ACHN (cell line): ENCODE data around the gene VSX1.

ENCODE experiments used
- DNase-seq: peaks from one replicate; pipeline ENCODE4 v3.0.0-alpha.2; 2015
- in situ Hi-C: cut with HindIII; loops from 2 replicates; pipeline ENCODE4 v1.10.0; 2017; ENCODE audit warnings: low sequenced_read_pairs, low pct_ligation_motif_present, low pct_unique_long_range_greater_than_20kb

The VSX1 gene

DNA sequence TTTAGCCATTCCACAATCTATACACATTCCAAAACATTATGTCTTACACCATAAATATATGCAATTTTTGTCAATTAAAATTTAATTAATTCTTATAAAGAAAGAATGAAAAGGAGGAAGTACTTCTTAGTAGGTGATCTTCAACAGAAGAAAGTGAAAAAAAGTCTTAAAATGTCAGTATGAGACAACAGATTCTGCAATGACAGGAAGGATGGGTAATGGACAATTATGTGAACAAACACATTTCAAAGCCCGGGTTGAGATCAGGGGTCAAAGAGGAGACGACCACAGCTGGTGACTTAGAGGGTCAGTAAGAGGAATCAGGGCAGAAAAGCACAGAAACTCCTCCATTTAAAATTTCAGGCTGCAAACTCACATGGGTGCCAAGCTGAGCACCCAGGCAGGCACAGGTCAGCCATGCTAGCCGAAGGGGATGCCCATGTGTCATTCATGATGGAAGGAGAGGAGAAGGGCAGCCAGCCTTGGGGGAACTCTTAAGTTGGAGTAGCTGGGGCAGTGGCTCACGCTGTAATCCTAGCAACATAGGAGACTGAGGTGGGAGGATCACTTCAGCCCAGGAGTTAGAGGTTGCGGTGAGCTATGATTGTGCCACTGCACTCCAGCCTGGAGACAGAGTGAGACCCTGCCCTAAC, 11.0 kb downstream of the VSX1 start:
- no peak for DNase-seq
- in situ Hi-C loops: no loop called here

DNA sequence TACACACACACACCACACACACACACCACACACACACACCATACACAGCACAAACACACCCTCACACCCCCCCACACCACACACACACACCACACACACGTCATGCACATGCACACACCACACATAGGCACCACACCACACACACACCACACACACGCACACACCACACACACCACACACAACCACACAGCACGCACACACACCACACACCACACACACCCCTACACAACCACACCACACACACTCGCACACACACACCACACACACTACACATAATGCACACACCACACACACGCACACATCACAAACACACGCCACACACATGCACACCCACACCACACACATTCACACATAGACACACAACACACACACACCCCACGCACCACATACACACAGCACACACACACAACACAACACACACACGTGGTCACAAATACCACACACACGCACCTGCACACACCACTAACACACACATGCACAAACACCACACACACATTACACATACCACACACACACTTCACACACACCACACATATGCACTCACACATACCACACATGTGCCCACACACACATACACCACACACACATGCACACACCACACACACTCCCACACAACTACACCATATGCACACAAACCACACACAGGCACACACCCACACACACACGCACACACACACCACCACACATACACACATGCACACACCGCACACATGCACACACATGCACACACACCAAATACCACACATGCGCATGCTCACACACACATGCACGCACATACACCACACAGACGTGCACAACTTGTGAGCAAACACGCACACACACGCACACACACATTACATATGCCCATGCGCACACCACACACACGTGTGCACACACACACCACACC, 14.6 kb downstream of the VSX1 start:
- no peak for DNase-seq
- in situ Hi-C loops: no loop called here

DNA sequence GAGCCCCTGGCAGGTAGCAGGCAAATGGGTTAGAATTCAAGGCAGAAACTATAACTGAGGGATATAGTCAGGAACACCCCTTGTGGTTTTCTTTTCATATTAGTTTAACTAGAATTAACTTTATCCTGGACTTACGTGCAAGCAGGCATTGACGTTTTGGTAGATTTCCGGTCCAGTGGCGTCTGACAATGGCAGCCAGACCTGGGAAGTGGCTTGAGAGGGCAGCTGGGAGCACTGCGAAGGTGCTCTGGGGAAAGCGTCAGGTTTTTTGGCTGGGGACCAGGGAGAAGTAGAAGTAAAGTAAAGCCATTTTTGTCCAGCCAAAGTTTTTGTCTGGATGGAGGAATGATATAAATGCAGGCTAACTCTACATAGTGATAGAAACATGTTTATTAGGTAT, 15.6 kb downstream of the VSX1 start:
- in situ Hi-C loops: no loop called here
- DNase-seq: no peak

DNA sequence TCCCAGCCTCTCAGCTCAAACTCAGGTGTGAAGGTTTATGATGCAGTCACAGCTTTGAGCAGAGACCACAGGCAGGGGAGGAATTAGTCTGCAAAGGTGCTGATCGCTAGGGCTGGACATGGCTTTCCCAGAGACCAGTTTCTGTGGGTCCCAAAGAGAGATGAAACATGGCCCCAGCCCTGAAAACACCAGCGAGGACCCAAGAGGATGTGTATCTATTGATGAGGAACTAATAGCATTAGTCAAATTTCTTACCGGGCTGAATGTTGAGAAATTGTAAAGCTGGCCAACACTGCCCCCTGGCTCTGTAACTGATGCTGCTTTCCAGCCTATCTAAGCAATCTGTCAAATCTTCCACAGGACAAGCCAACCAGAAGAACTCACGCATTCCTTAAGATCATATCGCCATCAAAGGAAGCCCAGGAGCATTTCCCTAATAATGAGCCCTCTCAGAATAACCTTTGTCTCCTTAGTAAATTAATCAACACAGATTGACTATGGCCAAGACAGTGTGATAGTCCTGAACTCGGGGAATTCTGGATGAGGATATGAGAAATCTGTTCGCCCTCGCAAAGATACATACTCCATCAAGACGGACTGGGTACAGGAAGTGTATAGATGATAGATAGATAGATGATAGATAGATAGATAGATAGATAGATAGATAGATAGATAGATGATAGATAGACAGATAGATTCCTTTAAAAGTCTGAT, 16.2 kb downstream of the VSX1 start:
- DNase-seq: peak; percentile 46
- in situ Hi-C loops: no loop called here

DNA sequence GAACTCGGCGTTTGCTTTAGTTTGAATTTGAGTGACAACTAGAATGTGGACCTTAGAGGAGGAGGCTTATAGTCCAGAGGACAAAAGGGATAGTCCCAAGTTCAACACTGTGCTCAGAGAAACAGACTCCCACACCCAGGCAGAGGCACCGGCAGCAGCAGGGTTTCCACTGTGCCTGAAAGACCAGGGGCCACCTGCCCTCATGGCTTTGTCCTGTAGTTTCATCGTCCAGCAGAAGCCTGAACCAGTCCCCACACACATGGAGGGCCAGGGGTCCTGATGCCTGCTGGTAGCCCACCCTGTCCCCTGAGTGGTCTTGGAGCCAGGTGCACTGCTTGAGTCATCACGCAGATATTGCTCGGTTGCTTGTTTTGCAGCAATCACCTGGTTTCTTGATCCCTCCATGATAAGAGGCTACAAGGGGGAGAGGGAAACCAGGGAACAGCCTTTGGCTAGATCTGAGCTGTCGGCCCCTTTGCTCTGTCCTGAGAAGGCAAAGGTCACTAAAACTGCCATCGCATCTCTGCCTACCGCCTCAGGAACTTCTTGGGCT, 16.8 kb downstream of the VSX1 start:
- in situ Hi-C loops: no loop called here
- no peak for DNase-seq

DNA sequence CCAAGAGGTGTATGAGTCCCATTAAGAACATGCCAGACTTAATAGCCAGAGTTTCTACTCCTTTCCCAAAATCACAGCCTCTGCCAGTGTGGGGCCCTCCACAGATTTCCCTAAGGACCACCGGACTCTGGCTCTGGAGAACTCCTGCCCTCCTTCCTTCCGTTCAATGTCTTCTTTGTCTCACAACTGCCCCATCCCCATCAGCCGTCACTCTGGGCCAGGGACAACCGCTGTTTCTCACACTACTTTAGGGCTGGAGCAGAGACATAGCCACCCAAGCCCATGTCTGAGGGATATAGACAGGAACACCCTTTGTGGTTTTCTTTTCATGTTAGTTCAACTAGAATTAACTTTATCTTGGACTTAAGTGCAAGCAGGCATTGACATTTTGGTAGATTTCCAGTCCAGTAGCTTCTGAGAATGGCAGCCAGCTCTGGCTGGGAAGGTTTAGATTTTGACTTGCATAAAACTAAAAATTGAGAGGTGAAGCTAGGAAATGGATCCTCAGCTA, 17.3 kb downstream of the VSX1 start:
- in situ Hi-C loops: no loop called here
- DNase-seq: no peak

DNA sequence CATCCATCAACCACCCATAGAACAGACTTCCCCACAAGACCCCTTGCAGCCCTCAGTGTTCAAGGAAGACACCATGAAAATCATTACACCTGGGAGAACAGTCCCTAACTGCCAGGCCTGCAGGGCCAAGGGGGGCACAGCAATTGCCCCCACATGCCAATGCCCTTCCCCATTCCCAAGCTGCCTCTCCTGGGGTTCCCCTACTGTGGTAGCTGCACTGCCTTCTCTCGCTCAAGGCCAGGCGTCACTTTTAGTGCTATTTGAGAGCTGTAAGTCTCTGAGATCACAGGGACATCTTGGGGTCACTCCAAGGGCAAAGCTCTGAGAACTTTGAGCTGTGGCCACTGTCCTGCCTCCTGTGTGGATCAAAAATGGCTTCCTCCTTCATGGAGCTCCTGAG, 18.0 kb downstream of the VSX1 start:
- in situ Hi-C loops: no loop called here
- no peak for DNase-seq

DNA sequence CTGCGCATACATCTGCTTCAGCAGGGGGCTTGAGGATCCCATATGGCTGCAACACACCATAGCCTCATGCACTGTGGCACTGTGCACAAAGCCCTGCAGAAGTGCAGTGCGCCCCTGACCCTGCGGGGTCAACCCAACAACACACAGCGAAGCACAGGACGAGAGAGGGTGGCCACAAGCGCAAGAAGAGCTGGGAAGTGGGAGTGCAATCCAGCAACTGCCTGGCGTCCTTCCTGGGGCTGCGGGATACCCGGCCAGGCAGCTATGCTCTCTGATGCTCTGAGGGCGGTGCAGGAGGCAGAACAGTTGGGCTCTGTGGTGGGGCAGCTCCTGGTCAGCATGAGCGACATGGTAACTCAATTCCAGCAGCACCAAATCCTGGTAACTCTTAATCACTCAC, 18.4 kb downstream of the VSX1 start:
- in situ Hi-C loops: no loop called here
- no peak for DNase-seq

DNA sequence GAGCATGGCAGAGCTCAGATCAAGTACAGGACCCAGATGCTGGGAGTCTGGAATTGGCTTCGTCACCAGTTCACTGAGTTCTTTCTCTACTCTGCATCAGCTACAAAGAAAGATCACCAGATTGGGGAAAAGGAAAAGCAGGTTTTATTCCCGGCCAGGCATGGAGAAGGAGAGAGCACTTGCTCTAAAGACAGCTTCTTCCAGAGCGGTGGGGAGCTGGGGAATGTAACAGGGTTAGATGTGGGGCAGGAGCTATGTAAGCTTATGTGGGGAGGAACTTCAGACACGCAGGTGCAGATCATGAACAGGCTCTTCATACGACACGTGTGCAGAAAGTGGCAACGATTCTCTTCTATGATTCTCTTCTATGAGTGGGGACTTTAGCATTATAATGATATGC, 19.1 kb downstream of the VSX1 start:
- DNase-seq: no peak
- in situ Hi-C loops: no loop called here

DNA sequence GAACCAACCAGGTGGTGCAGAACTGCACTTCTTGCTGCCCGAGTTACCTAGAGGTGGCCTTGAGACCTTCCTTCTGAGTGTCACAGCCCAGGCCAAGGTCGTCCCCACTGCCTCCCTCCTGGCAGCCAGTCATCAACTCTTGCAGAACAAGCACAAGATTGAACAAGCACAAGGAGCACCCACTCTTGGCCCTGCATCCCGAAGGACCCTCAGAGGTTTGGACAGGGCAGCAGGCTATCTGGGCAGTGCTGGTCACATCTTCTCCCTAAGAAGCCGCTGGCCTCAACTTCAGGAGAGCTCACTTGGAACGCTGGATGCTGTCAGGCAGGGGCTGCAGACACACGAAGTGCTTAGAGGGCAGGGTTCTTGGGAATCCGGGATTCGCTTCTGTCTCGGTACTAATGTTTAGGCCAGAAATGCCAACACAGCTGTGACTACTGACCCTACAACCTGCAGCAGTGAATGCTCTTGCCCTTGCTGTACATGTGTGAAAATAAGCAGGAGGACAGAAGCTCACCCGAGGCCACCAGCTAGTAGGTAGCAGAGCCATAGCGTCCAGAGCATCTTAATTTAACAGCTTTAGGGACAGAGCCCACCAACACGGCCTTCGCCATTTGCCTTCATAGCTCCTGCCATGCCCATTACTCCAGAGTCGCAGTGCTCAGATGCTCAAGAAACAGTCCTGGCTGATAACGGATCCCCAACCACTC, 20.0 kb downstream of the VSX1 start:
- in situ Hi-C loops: no loop called here
- DNase-seq: no peak

DNA sequence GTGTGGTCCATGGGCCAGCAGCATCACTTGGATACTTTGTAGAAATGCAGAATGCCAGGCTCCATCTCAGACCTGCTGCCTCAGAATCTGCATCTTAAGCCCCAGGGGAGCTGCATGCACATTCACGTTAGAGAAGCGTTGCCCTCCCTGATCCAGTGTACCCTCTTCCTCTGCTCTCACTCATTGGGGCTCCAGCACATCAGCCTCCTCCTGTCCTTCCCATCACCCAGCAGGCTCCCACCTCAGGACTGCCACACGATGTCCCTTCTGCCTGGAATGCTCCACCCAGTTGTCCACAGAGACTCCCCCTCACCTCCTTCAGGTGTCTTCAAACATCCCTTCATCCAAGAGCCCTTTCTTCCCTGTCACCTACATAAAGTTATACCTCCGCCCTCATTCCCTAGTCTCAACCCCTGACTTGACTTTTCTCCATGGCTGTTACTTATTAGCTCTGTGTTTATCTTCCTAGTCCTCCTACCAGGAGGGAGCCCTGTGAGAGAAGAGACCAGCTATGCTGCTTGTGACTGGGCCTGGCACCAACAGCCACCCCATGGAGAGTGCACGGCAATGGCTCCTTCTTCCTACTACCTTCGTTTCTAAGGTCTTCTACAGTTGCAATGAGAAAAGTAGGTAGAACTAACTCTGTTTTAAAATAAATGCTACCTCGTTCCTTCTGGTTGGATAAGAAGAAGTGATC, 20.7 kb downstream of the VSX1 start:
- in situ Hi-C loops: no loop called here

DNA sequence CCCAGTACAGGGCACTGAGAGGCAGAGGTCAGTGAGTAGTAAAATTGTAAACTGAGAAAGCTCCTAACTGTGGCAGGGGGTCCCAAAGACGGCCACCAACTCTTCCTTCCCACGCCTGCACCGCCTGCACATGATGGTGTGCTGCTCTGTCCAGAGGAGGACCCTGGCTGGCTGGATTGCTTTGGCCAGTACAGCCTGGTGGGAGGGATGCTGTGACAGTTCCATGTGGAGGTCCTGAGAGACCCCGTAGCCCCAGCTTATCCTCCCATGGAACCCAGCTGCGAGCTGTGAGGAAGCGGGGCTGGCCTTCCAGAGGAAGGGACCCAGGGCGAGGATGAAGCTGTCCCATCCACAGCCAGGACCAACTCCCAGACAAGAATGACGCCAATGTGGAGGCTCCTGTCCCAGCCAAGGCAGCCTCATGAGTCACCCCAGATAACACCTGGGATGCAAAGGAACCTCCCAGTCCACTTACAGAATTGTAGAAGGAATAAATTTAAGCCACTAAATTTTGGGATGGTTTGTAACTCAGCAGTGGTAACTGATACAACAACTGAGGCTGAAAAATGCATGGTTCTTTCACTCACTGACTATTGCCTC, 22.0 kb downstream of the VSX1 start:
- no peak for DNase-seq

More for the DNA sequence above, 20.7 kb downstream of the VSX1 start:
- no peak for DNase-seq

DNA sequence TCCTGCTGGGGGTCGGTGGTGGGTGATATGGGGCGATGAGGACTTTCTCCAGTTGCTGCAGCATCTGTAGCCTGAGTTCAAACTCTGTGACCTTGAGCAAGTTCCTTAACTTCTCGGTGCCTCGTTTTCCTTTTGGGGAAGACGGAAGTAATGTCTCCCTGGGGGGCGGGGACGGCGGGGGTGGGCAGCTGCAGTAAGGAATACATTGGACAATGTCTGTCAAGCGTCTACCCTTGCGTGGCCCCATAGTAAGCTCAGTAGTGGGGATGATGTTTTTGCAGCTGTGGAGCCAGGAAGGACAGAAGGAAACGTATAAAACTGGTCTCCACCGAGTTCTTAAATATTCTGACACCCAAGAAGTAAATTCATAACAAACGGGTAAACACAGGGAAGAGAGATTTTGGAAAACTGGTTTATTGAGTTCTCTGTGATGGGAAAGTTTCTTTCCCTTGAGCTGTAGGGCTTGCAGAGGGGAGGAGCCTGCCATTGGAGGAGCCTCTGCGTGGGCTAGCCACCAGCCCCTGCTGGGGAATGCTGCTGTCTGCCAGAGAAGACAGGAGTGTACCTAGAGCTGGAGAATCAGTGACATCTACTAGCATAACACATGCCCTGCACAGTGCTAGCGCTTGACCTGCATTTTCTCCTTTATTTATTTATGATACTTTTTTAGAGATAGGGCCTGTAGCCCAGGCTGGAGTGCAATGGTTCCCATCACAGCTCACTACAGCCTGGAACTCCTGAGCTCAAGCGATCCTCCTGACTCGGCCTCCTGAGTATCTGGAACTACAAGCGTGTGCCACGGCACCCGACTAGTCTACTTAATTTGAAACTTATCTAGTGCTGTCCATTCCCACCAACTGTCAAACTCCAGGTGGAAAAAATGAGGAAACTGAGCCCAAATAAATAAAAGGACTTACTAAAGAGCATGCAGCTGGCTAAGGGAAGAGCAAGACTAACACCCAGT, 22.8 kb downstream of the VSX1 start:
- DNase-seq: no peak
- in situ Hi-C loops: no loop called here

More for the DNA sequence above, 22.0 kb downstream of the VSX1 start:
- in situ Hi-C loops: no loop called here

DNA sequence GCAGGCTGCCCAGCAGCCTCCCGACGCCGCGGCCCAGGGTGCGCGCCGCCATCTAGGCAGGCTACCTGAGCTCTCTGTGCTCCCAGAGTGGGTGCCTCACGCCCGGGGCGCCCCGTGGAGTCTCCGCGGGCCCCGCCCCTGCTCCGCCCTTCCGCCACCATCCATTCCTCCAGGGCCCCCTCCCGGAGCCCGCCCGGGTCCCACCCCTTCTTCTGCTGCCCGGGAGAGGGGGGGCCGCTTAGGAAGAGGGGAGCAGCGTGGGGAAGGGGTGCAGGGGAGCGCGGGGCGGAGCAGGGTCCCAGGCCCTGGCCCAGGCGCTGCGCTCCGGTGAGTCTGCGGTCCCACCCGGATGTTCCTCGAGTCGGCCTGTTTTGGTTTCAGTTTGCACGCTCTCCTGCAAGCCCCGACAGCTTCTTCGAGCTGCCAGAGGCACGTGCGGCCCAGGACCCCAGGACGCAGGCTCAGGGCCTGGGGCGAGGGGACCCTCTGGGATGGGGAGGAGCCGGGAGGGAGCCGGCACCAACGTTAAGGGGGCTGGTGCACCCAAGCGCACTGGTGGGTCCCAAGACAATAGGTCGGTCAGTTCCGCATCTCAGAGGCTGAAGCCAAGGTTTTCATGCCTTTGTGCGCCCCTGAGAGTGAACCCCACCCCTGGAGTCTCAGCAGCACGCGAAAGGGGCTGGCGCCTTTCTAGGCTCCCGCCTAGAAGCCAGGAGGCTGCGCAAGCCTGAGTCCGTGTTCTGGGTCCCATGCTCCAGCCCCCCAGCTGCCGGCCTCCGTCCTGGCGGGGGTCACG, 23.7 kb downstream of the VSX1 start, which contains the start of gene ACSS1:
TSS of gene ACSS1 (minus strand) at position 89 of the 796 bp plus-strand sequence. CDS start at position 52, 37 bp downstream.
- in situ Hi-C loops: no loop called here
- peak; percentile 50 for DNase-seq

DNA sequence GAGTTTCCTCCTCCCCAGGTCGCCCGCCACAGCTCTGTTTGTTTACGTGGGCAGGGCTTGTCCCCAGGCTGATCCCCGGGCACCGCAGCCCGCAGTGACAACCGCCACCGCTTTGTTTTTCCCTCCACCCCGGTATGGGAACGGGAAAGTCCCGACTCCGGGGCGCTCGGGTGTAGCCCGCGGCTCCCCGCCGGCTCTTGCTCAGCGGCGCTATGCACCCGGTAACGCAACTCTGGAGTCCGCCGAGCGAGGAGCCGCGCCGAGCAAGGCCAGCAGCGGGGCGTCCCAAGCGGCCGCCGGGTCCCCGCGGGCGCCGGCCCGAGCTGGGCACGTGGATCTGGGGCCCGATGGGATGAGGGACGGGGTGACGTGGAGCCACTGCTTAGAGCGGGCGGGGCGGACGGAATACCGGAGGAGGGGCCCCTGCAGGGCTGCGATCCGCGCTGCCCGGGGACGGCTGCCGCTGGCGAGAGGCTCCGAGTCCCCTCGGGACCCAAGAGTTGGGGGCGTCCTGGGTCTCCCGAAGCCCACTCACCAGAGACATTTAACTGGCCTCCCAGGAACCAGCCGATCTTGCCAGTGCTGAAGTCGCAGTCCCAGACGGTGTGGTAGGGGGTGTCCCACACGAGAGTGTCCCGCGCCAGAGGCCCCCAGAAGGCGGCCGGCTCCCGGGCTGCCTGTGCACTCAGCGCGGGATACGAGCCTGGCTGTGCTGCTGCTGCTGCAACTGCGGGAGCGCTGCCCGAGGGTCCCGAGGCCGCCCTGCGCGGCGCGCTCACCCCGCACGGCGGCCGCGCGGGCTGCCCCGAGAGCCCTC, 24.5 kb downstream of the VSX1 start:
- in situ Hi-C loops: no loop called here
- peak; percentile 28 for DNase-seq
